ENCODE measurements around the gene STX16. TPM values are rescaled to one million over a fixed set of nuclear protein-coding genes. Genes with fewer than 3 reads are reported as not detected.

Gene STX16
- total RNA-seq, 1 experiment from 2014 or later: 41.9 TPM

- Histone ChIP-seq H3K36me3 (ENCODE audit: control insufficient read depth, insufficient read depth, low read length) (peaks cover 7% of the 10 kb centered on the region), H3K4me1 (ENCODE audit: control insufficient read depth, insufficient read depth, low read length) (peaks cover 8% of the 10 kb centered on the region; the same call in 1 of the 2 replicates), H3K4me3 (ENCODE audit: low read depth in 2 of 2, low read length in 2 of 2) (peak overlapping the region; percentile 25 to 85), H3K27me3 (ENCODE audit: control insufficient read depth, insufficient read depth, low read length) (no peaks in the 10 kb centered on the region), H3K9me3 (ENCODE audit: control insufficient read depth, insufficient read depth, low read depth, low read length) (no peaks in the 10 kb centered on the region), H3K27ac (ENCODE audit: low read length) (peak overlapping the region; percentile 97; the same call in 1 of the 2 replicates)
- intact Hi-C loops (cut with micrococcal nuclease; ENCODE audit: unreplicated experiment) (loop anchor here (2.0 to 5.0 kb wide), 2 partner anchors 189 to 412 kb away; no protein-coding TSS in a partner anchor), in situ Hi-C loops (cut with HindIII; ENCODE audit: low pct_unique_long_range_greater_than_20kb, low sequenced_read_pairs) (no loop called here)
- DNase-seq (ENCODE audit: low read depth, low spot score) (no peak), ATAC-seq (no peak)
- CTCF ChIA-PET: no interaction called here
- no TSS peak for BruUV-seq (replicated peaks)
- POLR2A ChIA-PET: interaction anchor here (0.6 kb wide), 1 partner anchor 306 kb away, joined by 6 read pairs; no protein-coding TSS in a partner anchor
- TF ChIP-seq CTCF (IDR thresholded peaks at IDR 0.05) (no peak), TCF7L2 (IDR thresholded peaks at IDR 0.05; ENCODE audit: low read depth, low read length) (no peak)
Observed at GRCh38 chr20:58649288-58650180, 1.5 kb upstream of the STX16 start.

GRCh38 chr20:58650181-58650775 lies 805 bp upstream of the STX16 start:
- in situ Hi-C loops (cut with HindIII; ENCODE audit: low pct_unique_long_range_greater_than_20kb, low sequenced_read_pairs) (no loop called here), intact Hi-C loops (cut with micrococcal nuclease; ENCODE audit: unreplicated experiment) (loop anchor here (2.0 kb wide), 1 partner anchor 189 kb away; no protein-coding TSS in a partner anchor)
- ChIA-PET POLR2A (interaction anchor here (0.6 kb wide), 1 partner anchor 39 kb away, joined by 7 read pairs; no protein-coding TSS in a partner anchor), CTCF (interaction anchor here (0.6 to 0.7 kb wide), 5 partner anchors 134 to 607 kb away, joined by 3 to 14 read pairs (median 7); no protein-coding TSS in a partner anchor)
- H3K9me3 ChIP-seq (ENCODE audit: control insufficient read depth, insufficient read depth, low read depth, low read length): no peaks in the 10 kb centered on the region
- BruUV-seq (replicated peaks): no TSS peak
- peak overlapping the region; percentile 97 for H3K27ac ChIP-seq (ENCODE audit: low read length)
- DNase-seq (ENCODE audit: low read depth, low spot score) (no peak), ATAC-seq (peak; percentile 20)
- no peaks in the 10 kb centered on the region for H3K27me3 ChIP-seq (ENCODE audit: control insufficient read depth, insufficient read depth, low read length)
- H3K4me3 ChIP-seq (ENCODE audit: low read depth in 2 of 2, low read length in 2 of 2): peak overlapping the region; percentile 85 to 97
- peaks cover 12% of the 10 kb centered on the region; the same call in 1 of the 2 replicates for H3K4me1 ChIP-seq (ENCODE audit: control insufficient read depth, insufficient read depth, low read length)
- TF ChIP-seq POLR2AphosphoS5 (IDR thresholded peaks at IDR 0.05; ENCODE audit: low read depth, low read length) (no peak), SIN3A (IDR thresholded peaks at IDR 0.05; ENCODE audit: borderline replicate concordance, insufficient read depth, low read depth, low read length) (no peak), CTCF (IDR thresholded peaks at IDR 0.05) (peak; percentile 91; the same call in 1 of the 2 replicates)
- peaks cover 9% of the 10 kb centered on the region for H3K36me3 ChIP-seq (ENCODE audit: control insufficient read depth, insufficient read depth, low read length)

DNA sequence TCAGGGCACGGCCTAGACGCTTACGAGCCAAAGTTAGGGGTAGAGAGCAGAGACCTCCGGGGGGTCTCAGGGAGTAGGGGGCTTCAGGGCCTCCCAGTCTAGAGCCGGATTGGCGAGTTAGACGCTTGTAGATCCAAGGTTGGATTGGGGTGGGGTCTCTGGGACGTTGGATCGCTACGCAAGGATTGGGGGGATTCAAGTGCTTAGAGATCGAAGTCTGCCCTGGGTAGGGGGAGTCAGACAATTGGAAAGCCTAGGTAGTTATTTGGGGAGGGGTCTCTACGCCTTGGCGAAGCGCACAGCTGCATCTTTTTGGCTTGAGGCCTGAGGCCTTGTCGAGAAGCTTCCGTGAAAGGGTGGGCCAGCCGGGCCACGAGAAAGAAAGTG lies 469 bp downstream of the STX16 start:
- in situ Hi-C loops (cut with HindIII; ENCODE audit: low pct_unique_long_range_greater_than_20kb, low sequenced_read_pairs): no loop called here
- intact Hi-C loops (cut with micrococcal nuclease; ENCODE audit: unreplicated experiment): loop anchor here (2.0 kb wide), 1 partner anchor 187 kb away; no protein-coding TSS in a partner anchor
- TF ChIP-seq REST (IDR thresholded peaks at IDR 0.05; ENCODE audit: insufficient read depth in 1 of 2, low read depth in 2 of 2, low read length in 1 of 2) (no peak), TCF7L2 (IDR thresholded peaks at IDR 0.05; ENCODE audit: low read depth, low read length) (no peak), CTCF (IDR thresholded peaks at IDR 0.05) (no peak), POLR2AphosphoS5 (IDR thresholded peaks at IDR 0.05; ENCODE audit: low read depth, low read length) (no peak), SIN3A (IDR thresholded peaks at IDR 0.05; ENCODE audit: borderline replicate concordance, insufficient read depth, low read depth, low read length) (no peak; the same call in 1 of the 2 replicates)
- Histone ChIP-seq H3K9me3 (ENCODE audit: control insufficient read depth, insufficient read depth, low read depth, low read length) (no peaks in the 10 kb centered on the region), H3K4me3 (ENCODE audit: low read depth in 2 of 2, low read length in 2 of 2) (peak overlapping the region; percentile 85 to 97), H3K4me1 (ENCODE audit: control insufficient read depth, insufficient read depth, low read length) (peaks cover 24% of the 10 kb centered on the region; the same call in 1 of the 2 replicates), H3K36me3 (ENCODE audit: control insufficient read depth, insufficient read depth, low read length) (peaks cover 9% of the 10 kb centered on the region), H3K27me3 (ENCODE audit: control insufficient read depth, insufficient read depth, low read length) (no peaks in the 10 kb centered on the region), H3K27ac (ENCODE audit: low read length) (peak overlapping the region; percentile 97)
- CTCF ChIA-PET: interaction anchor here (0.5 to 0.9 kb wide), 3 partner anchors 21 to 409 kb away, joined by 3 to 8 read pairs (median 3); no protein-coding TSS in a partner anchor
- no TSS peak for BruUV-seq (replicated peaks)
- POLR2A ChIA-PET: interaction anchor here (0.6 kb wide), 2 partner anchors 210 to 969 kb away, joined by 3 read pairs; no protein-coding TSS in a partner anchor
- DNase-seq (ENCODE audit: low read depth, low spot score): no peak
- ATAC-seq: no peak
